Measurements from ENCODE around the gene CWC27.
"Not testable (repeated sequence)": the region's sequence is repeated elsewhere in the genome, so short reads cannot be mapped to it uniquely, and the experiment has no call there.

The CWC27 gene

GRCh38 chr5:64840958-64841357, 72.2 kb downstream of the CWC27 start:
- DNase-seq: no peak

DNA sequence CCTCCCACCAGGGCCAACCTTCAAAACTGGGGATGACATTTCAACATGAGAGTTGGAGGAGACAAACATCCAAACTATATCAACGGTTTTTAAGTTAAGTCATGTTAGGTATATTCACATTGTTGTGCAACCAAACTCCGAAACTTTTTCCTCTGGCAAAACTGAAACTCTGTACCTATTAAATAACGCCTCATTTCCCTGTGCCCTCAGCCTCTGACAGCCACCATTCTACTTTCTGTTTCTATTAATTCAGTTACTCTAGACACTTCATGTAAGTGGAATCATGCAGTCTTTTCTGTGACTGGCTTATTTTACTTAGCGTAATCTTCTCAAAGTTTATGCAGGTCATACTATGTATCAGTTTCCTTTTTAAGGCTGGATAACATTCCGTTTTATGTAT, 85.0 kb downstream of the CWC27 start:
- no peak for DNase-seq

DNA sequence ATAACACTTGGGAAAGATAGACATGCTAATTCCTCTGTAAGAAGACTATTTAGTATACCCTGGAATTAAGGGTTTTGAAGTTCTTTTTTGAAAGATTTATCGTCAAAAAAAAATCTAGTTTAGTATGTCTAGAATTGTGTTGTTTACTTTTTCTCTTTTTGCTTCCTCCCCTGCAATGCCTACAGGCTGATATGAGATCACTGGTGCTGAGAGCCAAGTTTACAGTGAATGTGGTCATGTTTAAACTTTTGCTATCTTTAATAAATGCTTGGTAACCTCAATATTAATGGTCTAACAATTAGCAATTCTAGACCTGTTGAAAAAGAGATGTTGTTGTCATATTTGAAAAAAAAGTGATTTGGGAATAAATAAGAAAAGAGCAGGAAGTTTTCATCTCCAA, 86.1 kb downstream of the CWC27 start:
- no peak for DNase-seq

GRCh38 chr5:64859881-64860280, 91.2 kb downstream of the CWC27 start:
- no peak for DNase-seq

- no peak for DNase-seq
Measured at GRCh38 chr5:64861281-64861680, 92.6 kb downstream of the CWC27 start.

DNA sequence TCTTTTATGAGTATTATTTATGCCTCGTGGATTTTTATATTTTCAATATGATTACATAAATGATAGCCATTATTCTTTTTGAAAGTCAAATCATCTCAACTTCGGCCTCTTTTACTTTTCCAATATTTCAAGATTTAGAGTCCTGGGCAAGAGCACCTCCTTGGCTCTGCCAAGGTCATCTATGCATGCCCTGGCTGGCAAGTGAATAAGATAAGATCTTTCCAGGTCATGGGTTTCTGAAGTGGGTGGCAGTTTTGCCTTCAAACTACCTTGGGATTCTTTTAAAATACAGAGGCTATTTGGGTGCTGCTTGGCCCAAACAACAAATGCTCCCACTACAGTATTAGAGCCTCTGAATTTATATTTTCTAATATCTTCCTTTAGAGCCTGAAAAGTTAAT, 95.4 kb downstream of the CWC27 start:
- DNase-seq: no peak

- peak; percentile 10 for DNase-seq
Measured at GRCh38 chr5:64865662-64866061, 96.9 kb downstream of the CWC27 start.

- DNase-seq: peak; percentile 62
Measured at GRCh38 chr5:64869419-64869818, 100.7 kb downstream of the CWC27 start.

- peak; percentile 15 for DNase-seq
Measured at GRCh38 chr5:64872044-64872443, 103.3 kb downstream of the CWC27 start.

GRCh38 chr5:64873441-64873840, 104.7 kb downstream of the CWC27 start:
- DNase-seq: no peak

DNA sequence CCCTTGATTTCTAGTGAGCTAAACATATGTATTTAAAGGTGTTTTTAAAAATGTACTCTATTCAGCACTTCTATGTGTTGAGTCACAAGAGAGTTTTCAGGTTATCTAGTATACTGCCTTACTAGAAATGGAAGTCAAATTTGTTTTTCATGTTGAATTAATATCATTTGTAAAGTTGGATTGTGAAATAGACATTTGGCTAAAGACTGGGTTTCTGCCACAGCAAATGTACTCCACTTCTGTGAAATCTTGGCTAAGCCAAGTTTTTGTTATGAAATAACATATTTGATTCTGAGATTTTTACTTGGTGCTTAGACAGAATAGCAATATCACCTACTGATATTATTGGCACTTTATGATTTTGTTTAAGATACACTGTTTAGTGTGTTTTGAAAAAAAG, 106.0 kb downstream of the CWC27 start:
- DNase-seq: no peak

GRCh38 chr5:64876203-64876602, 107.5 kb downstream of the CWC27 start:
- no peak for DNase-seq

GRCh38 chr5:64880821-64881220, 112.1 kb downstream of the CWC27 start:
- no peak for DNase-seq

DNA sequence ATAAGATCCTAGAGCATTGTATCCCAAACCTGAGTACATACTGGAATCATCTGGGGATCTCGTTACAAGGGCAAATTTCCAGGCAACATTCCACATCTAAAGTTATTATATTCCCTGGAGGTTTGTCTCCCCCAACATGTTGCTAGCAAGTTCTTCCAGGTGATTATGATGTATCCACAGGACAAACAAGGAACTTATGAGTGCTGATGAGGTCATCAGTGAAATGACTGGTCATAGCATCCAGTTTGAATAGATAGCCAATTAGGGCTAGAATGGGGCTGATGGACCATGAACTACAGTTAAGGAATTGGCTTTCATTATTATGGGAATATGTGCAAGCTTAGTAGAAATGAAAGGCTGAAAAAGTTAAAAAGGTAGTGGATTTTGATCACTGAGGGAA, 115.2 kb downstream of the CWC27 start:
- peak; percentile 10 for DNase-seq

DNA sequence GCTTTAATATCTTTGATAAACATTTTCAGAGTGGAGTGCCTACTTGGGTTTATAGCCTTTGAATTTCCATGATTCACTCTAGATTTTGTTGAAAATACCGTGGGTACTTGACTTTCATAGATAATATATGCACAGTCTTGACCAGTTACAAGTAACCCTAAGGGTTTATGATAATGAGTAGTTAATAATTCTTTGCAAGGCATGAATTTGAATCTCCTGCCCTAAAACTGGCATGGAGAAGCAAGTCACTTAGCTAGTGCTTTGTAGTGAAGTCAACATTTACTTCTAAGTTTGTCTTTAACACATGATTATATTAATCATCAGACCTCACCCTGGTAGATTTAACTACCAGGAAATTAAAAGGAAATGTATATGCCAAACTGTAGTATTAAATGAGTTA, 115.8 kb downstream of the CWC27 start:
- no peak for DNase-seq

GRCh38 chr5:64887910-64888309, 119.2 kb downstream of the CWC27 start:
- DNase-seq: no peak

GRCh38 chr5:64895748-64896147, 127.0 kb downstream of the CWC27 start:
- no peak for DNase-seq

- DNase-seq: no peak
Measured at GRCh38 chr5:64899838-64900237, 131.1 kb downstream of the CWC27 start.

- DNase-seq: no peak
Measured at GRCh38 chr5:64900618-64901017, 131.9 kb downstream of the CWC27 start.

GRCh38 chr5:64907399-64907798, 138.7 kb downstream of the CWC27 start:
- DNase-seq: not testable (repeated sequence)

GRCh38 chr5:64914396-64914795, 145.7 kb downstream of the CWC27 start:
- DNase-seq: peak; percentile 56

GRCh38 chr5:64918083-64918482, 149.4 kb downstream of the CWC27 start:
- DNase-seq: no peak

GRCh38 chr5:64921386-64921785, 152.7 kb downstream of the CWC27 start:
- no peak for DNase-seq

- peak; percentile 64 for DNase-seq
Measured at GRCh38 chr5:64923151-64923685, 154.5 kb downstream of the CWC27 start.

DNA sequence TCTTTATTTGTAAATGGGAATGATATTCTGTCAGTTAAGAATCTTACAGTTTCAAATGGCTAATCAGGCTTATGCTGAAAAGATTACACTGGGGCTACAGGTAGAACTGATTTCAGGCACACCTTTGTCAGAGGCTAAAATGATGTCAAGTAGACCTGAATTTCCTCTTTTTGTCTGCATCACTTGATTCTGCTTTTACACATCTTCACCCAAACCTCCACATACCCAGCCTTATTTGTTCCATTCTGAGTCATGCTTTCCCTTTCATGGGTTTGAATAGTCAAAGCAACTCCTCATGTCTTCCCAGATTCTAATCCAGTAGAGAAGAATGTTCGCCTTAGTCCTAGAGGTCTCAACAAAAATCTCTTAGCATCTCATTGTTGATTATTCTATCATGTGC, 156.4 kb downstream of the CWC27 start:
- no peak for DNase-seq

- DNase-seq: no peak
Measured at GRCh38 chr5:64929833-64930232, 161.1 kb downstream of the CWC27 start.
